Airway epithelial cell (primary cell): Measurements from ENCODE around the gene GTF2H2C. TPM values are rescaled to one million over a fixed set of nuclear protein-coding genes. Genes with fewer than 3 reads are reported as not detected.

Experiments used
- total RNA-seq: library from RNA; depleted of rRNA; stranded (reverse); fragments of >200 nt; gene quantifications from 2 replicates; pipeline ENCODE4 v1.2.3, GENCODE V29; 2015

Gene GTF2H2C
- 15.0 and 16.4 TPM in 2 replicates for total RNA-seq

GRCh38 chr5:69559908-69560330, at the start of gene GTF2H2C:
TSS of gene GTF2H2C (plus strand) at chr5:69560191. CDS start at chr5:69565133, 4,942 bp downstream.

Other genes starting within 250 kb of the GTF2H2C start
- gene CCDC125, start 227.4 kb upstream of the GTF2H2C start, total RNA-seq: 2.8 and 5.9 TPM in 2 replicates
- gene AK6, start 190.7 kb upstream of the GTF2H2C start, total RNA-seq: 17.4 and 17.5 TPM in 2 replicates
- gene TAF9, start 190.7 kb upstream of the GTF2H2C start, total RNA-seq: 43.5 and 56.6 TPM in 2 replicates
- gene RAD17, start 190.4 kb upstream of the GTF2H2C start, total RNA-seq: 11.8 and 15.0 TPM in 2 replicates
- gene MARVELD2, start 145.1 kb upstream of the GTF2H2C start, total RNA-seq: 26.1 and 33.3 TPM in 2 replicates
- gene OCLN, start 67.4 kb upstream of the GTF2H2C start, total RNA-seq: 13.2 and 19.0 TPM in 2 replicates